HCT116 (cell line): ENCODE data around the gene HRH3. TPM values are rescaled to one million over a fixed set of nuclear protein-coding genes. Genes with fewer than 3 reads are reported as not detected.

Experiments used
- ATAC-seq: fragments of 200-7000 bp; cut with Tn5 transposase; 2 replicates; pipeline ENCODE4 v1.9.1; 2020; ENCODE audit warnings: mild to moderate bottlenecking, moderate library complexity
- BruUV-seq: library from RNA; stranded (reverse); fragments of 400-500 nt; replicated peaks from 2 replicates; lab custom pipeline; 2021; lab: Mats Ljungman, UMichigan
- CTCF ChIA-PET: fragments of 300-600 bp; sonication (Branson Sonifier 250); formaldehyde crosslinking; loops from one replicate; lab custom pipeline; 2021; ENCODE audit warnings: antibody characterized with exemption; lab: Charles Lee
- POLR2A ChIA-PET: fragments of 300-600, 350-600 bp; sonication (Branson Sonifier 250); formaldehyde crosslinking; loops from one replicate; lab custom pipeline; 2021; ENCODE audit warnings: antibody characterized with exemption; lab: Charles Lee
- RAD21 ChIA-PET, 2 experiments: fragments of 300-600 bp; sonication (Branson Sonifier 250); formaldehyde crosslinking; loops; one replicate each; lab custom pipeline; 2023; ENCODE audit warnings: low total read pairs in 2 of 2; ENCODE audit not compliant: uncharacterized antibody in 2 of 2, unreplicated experiment in 2 of 2, low non-redundant PET in 1 of 2; lab: Charles Lee
- DNase-seq: peaks from one replicate; pipeline ENCODE4 v3.0.0-alpha.2; 2010; ENCODE audit warnings: low read depth, low spot score
- H2AFZ ChIP-seq: fragments of 200-600 bp; shearing (Covaris generic), sonication (generic); 2 replicates; pipeline ENCODE4 v1.6.1; 2017; ENCODE audit warnings: low read depth, mixed run types, mixed read lengths, antibody characterized with exemption, low read length; ENCODE audit not compliant: poor library complexity, severe bottlenecking
- H3K27ac ChIP-seq: 2 replicates; pipeline ENCODE4 v1.5.1; 2012; ENCODE audit warnings: low read depth, low read length
- H3K27me3 ChIP-seq: fragments of 200-600 bp; sonication (generic); 2 replicates; pipeline ENCODE4 v1.6.1; 2016; ENCODE audit warnings: mixed run types, low read length, mixed read lengths; ENCODE audit not compliant: insufficient read depth
- H3K36me3 ChIP-seq, 2 experiments: fragments of 200-500 bp in 1 of 2; fragments of 200-600 bp in 1 of 2; sonication (Bioruptor generic) in 1 of 2; sonication (generic) in 1 of 2; 2 replicates each; pipeline versions ENCODE4 v1.5.1 to v1.6.1; 2014 to 2016; ENCODE audit warnings: low read length in 2 of 2, inconsistent platforms in 1 of 2, mixed read lengths in 1 of 2, mixed run types in 1 of 2; ENCODE audit not compliant: insufficient read depth in 2 of 2, control insufficient read depth in 1 of 2
- H3K4me1 ChIP-seq, 2 experiments: fragments of 200-600 bp in 1 of 2; sonication (generic) in 1 of 2; 2 replicates each; pipeline versions ENCODE4 v1.5.1 to v1.6.1; 2012 to 2017; ENCODE audit warnings: low read length in 2 of 2, inconsistent platforms in 1 of 2, mild to moderate bottlenecking in 1 of 2, mixed read lengths in 1 of 2, mixed run types in 1 of 2, moderate library complexity in 1 of 2; ENCODE audit not compliant: insufficient read depth in 2 of 2, control insufficient read depth in 1 of 2
- H3K4me2 ChIP-seq: fragments of 200-600 bp; sonication (generic); 2 replicates; pipeline ENCODE4 v1.6.1; 2017; ENCODE audit warnings: mixed run types, low read length, mixed read lengths
- H3K4me3 ChIP-seq, 2 experiments: fragments of 200-600 bp in 1 of 2; sonication (generic) in 1 of 2; replicated peaks in 1 of 2; 2 replicates each; pipeline ENCODE4 v1.5.1; 2011 to 2016; ENCODE audit warnings: low read length in 2 of 2, control low read depth in 1 of 2, low read depth in 1 of 2, mild to moderate bottlenecking in 1 of 2, mixed read lengths in 1 of 2, mixed run types in 1 of 2
- H3K79me2 ChIP-seq: fragments of 200-600 bp; sonication (generic); 2 replicates; pipeline ENCODE4 v1.6.1; 2017; ENCODE audit warnings: mild to moderate bottlenecking, mixed run types, low read length, moderate library complexity, mixed read lengths; ENCODE audit not compliant: insufficient read depth
- H3K9ac ChIP-seq: fragments of 200-600 bp; sonication (generic); 2 replicates; pipeline ENCODE4 v1.6.1; 2016; ENCODE audit warnings: low read length, mixed read lengths
- H3K9me2 ChIP-seq: fragments of 200-600 bp; sonication (generic), shearing (Covaris generic); 2 replicates; pipeline ENCODE4 v1.6.1; 2017; ENCODE audit warnings: mixed run types, mild to moderate bottlenecking, moderate library complexity; ENCODE audit not compliant: insufficient read depth
- H3K9me3 ChIP-seq, 2 experiments: fragments of 200-500 bp in 1 of 2; fragments of 200-600 bp in 1 of 2; sonication (Bioruptor generic) in 1 of 2; sonication (generic) in 1 of 2; 2 replicates each; pipeline ENCODE4 v1.6.1; 2014 to 2017; ENCODE audit warnings: low read length in 2 of 2, mixed read lengths in 2 of 2, inconsistent platforms in 1 of 2, low read depth in 1 of 2, mild to moderate bottlenecking in 1 of 2, mixed run types in 1 of 2, moderate library complexity in 1 of 2; ENCODE audit not compliant: control insufficient read depth in 1 of 2, insufficient read depth in 1 of 2
- H4K20me1 ChIP-seq: fragments of 200-600 bp; sonication (generic), shearing (Covaris generic); 2 replicates; pipeline ENCODE4 v1.6.1; 2017; ENCODE audit warnings: mixed run types, mild to moderate bottlenecking, moderate library complexity; ENCODE audit not compliant: insufficient read depth
- CBX3 ChIP-seq: IDR thresholded peaks from 2 replicates; pipeline ENCODE4 v1.6.1; 2012; ENCODE audit warnings: low read depth
- CEBPB ChIP-seq: IDR thresholded peaks from 2 replicates; pipeline ENCODE4 v1.6.1; 2012; ENCODE audit warnings: low read depth
- EGR1 ChIP-seq: IDR thresholded peaks from 2 replicates; pipeline ENCODE4 v1.6.1; 2012; ENCODE audit warnings: low read depth
- ELF1 ChIP-seq: IDR thresholded peaks from 2 replicates; pipeline ENCODE4 v1.6.1; 2012; ENCODE audit warnings: low read depth, borderline replicate concordance
- EZH2 ChIP-seq: fragments of 200-600 bp; sonication (generic); IDR thresholded peaks from 2 replicates; pipeline ENCODE4 v1.6.1; 2017; ENCODE audit warnings: antibody characterized with exemption, mixed run types
- EZH2phosphoT487 ChIP-seq: fragments of 200-600 bp; IDR thresholded peaks from 2 replicates; pipeline ENCODE4 v1.6.1; 2018; ENCODE audit warnings: antibody characterized with exemption, borderline replicate concordance
- FOSL1 ChIP-seq: IDR thresholded peaks from 2 replicates; pipeline ENCODE4 v1.6.1; 2012; ENCODE audit warnings: low read depth
- JUND ChIP-seq: IDR thresholded peaks from 2 replicates; pipeline ENCODE4 v1.6.1; 2012
- POLR2A ChIP-seq: IDR thresholded peaks from 2 replicates; pipeline ENCODE4 v1.7.0; 2011; ENCODE audit warnings: borderline replicate concordance; ENCODE audit not compliant: insufficient read depth, insufficient read length; ENCODE audit errors: extremely low read depth
- POLR2AphosphoS5 ChIP-seq: IDR thresholded peaks from 2 replicates; pipeline ENCODE4 v1.6.1; 2011; ENCODE audit warnings: mild to moderate bottlenecking, low read depth, low read length, moderate library complexity
- RAD21 ChIP-seq: IDR thresholded peaks from 2 replicates; pipeline ENCODE4 v1.6.1; 2012; ENCODE audit warnings: low read depth, mild to moderate bottlenecking
- SP1 ChIP-seq: IDR thresholded peaks from 2 replicates; pipeline ENCODE4 v1.6.1; 2012; ENCODE audit warnings: low read depth
- SRF ChIP-seq: IDR thresholded peaks from 2 replicates; pipeline ENCODE4 v1.6.1; 2012; ENCODE audit warnings: low read depth
- TCF7L2 ChIP-seq: IDR thresholded peaks from 2 replicates; pipeline ENCODE4 v1.7.0; 2011; ENCODE audit warnings: borderline replicate concordance, inconsistent platforms; ENCODE audit not compliant: insufficient read depth, insufficient read length; ENCODE audit errors: extremely low read depth
- YY1 ChIP-seq: IDR thresholded peaks from 2 replicates; pipeline ENCODE4 v1.6.1; 2011; ENCODE audit warnings: low read length, low read depth, moderate library complexity, mild to moderate bottlenecking; ENCODE audit not compliant: insufficient replicate concordance; ENCODE audit errors: extremely low read depth
- ZFX ChIP-seq: fragments of 450-650 bp; IDR thresholded peaks from 2 replicates; pipeline ENCODE4 v1.6.1; 2017
- ZNF274 ChIP-seq: fragments of 200-500 bp; sonication (Bioruptor generic); IDR thresholded peaks from 2 replicates; pipeline ENCODE4 v1.6.1; 2014; ENCODE audit warnings: mild to moderate bottlenecking, low read depth, low read length, inconsistent platforms
- intact Hi-C: fragments of 100-400 bp; cut with micrococcal nuclease; formaldehyde crosslinking; loops from 2 replicates; pipeline ENCODE4 v1.10.0; 2022
- total RNA-seq: library from RNA; stranded (reverse); gene quantifications from one replicate; pipeline ENCODE4 v1.2.1, GENCODE V29; 2021; ENCODE audit not compliant: unreplicated experiment
- TF ChIP-seq, protein P1 (sequence below): IDR thresholded peaks from 2 replicates; pipeline ENCODE4 v1.6.1; 2011; ENCODE audit warnings: mild to moderate bottlenecking, low read length, moderate library complexity; ENCODE audit not compliant: insufficient replicate concordance; ENCODE audit errors: extremely low read depth
- TF ChIP-seq, protein P2 (sequence below): IDR thresholded peaks from 2 replicates; pipeline ENCODE4 v1.6.1; 2012
- TF ChIP-seq, protein P3 (sequence below): IDR thresholded peaks from 2 replicates; pipeline ENCODE4 v1.6.1; 2012

The HRH3 gene
- total RNA-seq, 1 experiment from 2014 or later, result not detected

DNA sequence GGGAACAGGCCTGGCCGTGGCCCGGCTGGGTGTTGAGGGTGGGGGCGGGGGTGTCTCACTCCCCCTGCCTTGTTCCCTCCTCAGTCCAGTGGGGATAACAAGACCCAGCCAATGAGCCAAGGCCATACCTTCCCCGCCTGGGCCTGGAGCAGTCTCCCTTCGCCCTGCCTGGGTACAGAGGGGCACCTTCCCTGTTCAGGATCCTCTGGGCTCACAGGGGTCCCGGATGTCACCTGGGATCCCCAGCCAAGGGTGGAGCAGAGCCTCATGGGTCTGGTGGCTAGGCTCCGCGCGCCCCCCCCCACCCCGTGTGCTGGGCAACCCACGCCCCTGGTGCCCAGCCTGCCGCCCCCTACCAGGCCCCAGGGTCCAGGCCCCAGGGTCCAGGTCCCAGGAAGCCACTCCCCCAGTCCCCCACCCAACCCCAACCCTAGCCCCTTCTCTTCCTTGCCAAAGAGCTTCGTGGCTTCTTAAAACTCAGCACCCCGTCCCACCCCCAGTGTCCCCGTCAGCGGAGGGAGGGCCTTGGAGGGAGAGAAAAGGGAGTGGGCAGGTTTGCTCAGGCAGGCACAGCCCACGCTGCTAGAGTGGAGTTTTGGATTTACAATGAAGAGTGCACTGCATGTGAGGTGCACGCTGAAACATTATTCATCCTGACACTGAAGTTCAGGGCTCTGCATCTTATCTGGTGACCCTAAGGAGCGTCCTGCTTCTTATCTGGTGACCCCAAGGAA, 11.8 kb downstream of the HRH3 start:
- Histone ChIP-seq H3K9me3 (no peaks in the 10 kb centered on the region), H3K9ac (no peak overlapping the region), H3K27ac (no peak overlapping the region), H3K36me3 (peaks cover 0 to 3% of the 10 kb centered on the region in 2 experiments; a peak in 2 of 4 replicates), H3K9me2 (no peaks in the 10 kb centered on the region), H3K4me3 (no peak overlapping the region), H3K4me1 (peaks cover 0 to 5% of the 10 kb centered on the region in 2 experiments; a peak in 1 of 4 replicates), H3K27me3 (no peaks in the 10 kb centered on the region), H2AFZ (no peak overlapping the region), H3K79me2 (no peaks in the 10 kb centered on the region), H3K4me2 (no peak overlapping the region), H4K20me1 (no peaks in the 10 kb centered on the region)
- ChIA-PET POLR2A (no interaction called here), CTCF (no interaction called here), RAD21 (no interaction called here)
- no TSS peak for BruUV-seq
- intact Hi-C loops, result no loop called here
- ATAC-seq, result no peak
- TF ChIP-seq SRF (no peak), TCF7L2 (no peak), EGR1 (no peak), EZH2 (no peak), EZH2phosphoT487 (no peak), SP1 (no peak), JUND (no peak), ZFX (no peak), POLR2AphosphoS5 (no peak), CBX3 (no peak), POLR2A (no peak), FOSL1 (no peak), CEBPB (no peak), ZNF274 (no peak), YY1 (no peak), ELF1 (no peak), RAD21 (no peak)
- TF ChIP-seq, protein P1, sequence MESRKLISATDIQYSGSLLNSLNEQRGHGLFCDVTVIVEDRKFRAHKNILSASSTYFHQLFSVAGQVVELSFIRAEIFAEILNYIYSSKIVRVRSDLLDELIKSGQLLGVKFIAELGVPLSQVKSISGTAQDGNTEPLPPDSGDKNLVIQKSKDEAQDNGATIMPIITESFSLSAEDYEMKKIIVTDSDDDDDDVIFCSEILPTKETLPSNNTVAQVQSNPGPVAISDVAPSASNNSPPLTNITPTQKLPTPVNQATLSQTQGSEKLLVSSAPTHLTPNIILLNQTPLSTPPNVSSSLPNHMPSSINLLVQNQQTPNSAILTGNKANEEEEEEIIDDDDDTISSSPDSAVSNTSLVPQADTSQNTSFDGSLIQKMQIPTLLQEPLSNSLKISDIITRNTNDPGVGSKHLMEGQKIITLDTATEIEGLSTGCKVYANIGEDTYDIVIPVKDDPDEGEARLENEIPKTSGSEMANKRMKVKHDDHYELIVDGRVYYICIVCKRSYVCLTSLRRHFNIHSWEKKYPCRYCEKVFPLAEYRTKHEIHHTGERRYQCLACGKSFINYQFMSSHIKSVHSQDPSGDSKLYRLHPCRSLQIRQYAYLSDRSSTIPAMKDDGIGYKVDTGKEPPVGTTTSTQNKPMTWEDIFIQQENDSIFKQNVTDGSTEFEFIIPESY, result no peak
- TF ChIP-seq, protein P2, sequence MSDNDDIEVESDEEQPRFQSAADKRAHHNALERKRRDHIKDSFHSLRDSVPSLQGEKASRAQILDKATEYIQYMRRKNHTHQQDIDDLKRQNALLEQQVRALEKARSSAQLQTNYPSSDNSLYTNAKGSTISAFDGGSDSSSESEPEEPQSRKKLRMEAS, result no peak
- TF ChIP-seq, protein P3, sequence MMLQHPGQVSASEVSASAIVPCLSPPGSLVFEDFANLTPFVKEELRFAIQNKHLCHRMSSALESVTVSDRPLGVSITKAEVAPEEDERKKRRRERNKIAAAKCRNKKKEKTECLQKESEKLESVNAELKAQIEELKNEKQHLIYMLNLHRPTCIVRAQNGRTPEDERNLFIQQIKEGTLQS, result no peak
- DNase-seq, result no peak
